GM12873 (cell line): ENCODE results near the gene NKD2.

Experiments used
- CTCF ChIP-seq: IDR thresholded peaks from 2 replicates; pipeline ENCODE4 v1.5.1; 2012; ENCODE audit warnings: low read depth, mild to moderate bottlenecking, moderate library complexity, low read length, control low read depth; ENCODE audit not compliant: insufficient read depth; ENCODE audit errors: missing control alignments

Gene NKD2

GRCh38 chr5:1056611-1057484, 48.2 kb downstream of the NKD2 start:
- TF ChIP-seq CTCF = no peak

- no peak for TF ChIP-seq CTCF
Measured at GRCh38 chr5:1057485-1058082, 49.0 kb downstream of the NKD2 start.

- no peak for TF ChIP-seq CTCF
Measured at GRCh38 chr5:1058083-1058945, 49.7 kb downstream of the NKD2 start.

GRCh38 chr5:1058988-1059883, 50.6 kb downstream of the NKD2 start:
- no peak for TF ChIP-seq CTCF

GRCh38 chr5:1059884-1060263, 51.3 kb downstream of the NKD2 start:
- TF ChIP-seq CTCF = no peak

GRCh38 chr5:1060535-1060981, 52.0 kb downstream of the NKD2 start:
- TF ChIP-seq CTCF = no peak
